HG03571 (cell line): Measurements from ENCODE around the gene C7orf57.
"Not testable (repeated sequence)": the region's sequence is repeated elsewhere in the genome, so short reads cannot be mapped to it uniquely, and the experiment has no call there.

ENCODE experiments used
- ATAC-seq: cut with Tn5 transposase; IDR thresholded peaks from one replicate; pipeline ENCODE4 v1.9.1; 2021; ENCODE audit not compliant: unreplicated experiment

Gene C7orf57

DNA sequence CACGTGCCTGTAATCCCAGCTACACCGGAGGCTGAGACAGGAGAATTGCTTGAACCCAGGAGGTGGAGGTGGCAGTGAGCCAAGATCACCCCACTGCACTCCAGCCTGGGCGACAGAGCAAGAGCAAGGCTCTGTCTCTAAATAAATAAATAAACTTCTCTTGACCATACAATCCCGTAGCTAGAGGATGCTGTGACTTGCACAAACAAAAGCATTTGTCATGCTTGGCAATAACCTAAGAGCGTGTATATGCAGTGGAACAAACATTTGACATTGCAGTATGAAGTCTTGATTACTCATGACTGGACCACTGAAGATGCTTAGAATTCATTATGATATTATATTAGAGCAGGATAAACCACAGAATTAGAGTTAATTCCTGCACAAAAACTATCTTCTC is 1.4 kb upstream of the C7orf57 start:
- no peak for ATAC-seq

DNA sequence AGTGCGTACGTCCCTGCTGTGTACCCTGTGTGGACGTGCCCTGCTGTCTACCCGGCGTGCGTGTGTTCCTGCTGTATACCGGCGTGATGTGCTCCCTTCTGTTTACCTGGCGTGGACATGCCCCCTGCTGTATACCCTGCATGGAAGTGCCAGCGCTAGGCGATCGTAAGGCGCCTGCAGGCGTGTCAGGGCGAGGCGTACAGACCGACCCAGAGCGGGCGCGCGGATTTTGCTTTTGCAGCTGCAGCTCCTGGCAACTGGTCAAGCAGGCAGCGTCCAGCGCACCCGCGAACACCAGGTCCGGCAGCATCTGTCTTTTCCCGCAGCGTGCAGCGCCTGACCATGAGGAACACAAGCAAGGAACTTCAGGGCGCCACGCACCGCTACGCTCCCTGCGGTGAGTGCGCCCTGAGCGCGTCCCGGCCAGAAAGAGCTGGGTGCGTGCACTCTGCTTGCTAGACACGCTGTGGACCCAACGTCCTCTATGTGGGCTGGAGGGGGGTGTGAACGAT is 680 bp downstream of the C7orf57 start:
- ATAC-seq = no peak

DNA sequence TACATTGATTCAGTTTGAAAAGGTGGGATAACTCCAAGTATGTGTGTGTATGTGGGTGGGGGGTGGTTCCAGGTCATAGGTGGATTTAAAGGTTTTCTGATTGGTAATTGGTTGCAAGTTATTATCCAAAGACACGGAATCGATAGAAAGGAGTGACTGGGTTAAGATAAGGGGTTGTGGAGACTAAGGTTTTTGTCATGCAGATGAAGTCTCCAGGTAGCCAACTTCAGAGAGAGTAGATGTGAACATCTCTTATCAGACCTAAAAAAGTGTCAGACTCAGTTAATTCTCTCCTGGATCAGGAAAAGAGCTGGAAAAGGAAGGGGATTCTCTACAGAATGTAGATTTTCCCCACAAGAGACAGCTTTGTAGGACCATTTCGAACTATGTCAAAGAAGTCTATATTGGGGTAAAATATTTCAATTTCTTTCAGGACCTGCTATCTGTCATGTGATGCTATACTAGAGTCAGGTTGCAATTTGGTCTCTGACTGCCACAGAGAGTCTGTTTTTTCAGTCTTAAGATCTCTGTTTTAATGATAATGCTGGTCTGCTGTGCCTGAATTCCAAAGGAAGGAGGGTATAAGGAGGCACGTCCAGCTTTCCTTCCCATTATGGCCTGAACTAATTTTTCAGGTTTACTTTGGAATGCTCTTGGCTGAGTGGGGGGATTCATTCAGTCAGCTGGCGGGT is 3.6 kb downstream of the C7orf57 start:
- ATAC-seq = no peak

DNA sequence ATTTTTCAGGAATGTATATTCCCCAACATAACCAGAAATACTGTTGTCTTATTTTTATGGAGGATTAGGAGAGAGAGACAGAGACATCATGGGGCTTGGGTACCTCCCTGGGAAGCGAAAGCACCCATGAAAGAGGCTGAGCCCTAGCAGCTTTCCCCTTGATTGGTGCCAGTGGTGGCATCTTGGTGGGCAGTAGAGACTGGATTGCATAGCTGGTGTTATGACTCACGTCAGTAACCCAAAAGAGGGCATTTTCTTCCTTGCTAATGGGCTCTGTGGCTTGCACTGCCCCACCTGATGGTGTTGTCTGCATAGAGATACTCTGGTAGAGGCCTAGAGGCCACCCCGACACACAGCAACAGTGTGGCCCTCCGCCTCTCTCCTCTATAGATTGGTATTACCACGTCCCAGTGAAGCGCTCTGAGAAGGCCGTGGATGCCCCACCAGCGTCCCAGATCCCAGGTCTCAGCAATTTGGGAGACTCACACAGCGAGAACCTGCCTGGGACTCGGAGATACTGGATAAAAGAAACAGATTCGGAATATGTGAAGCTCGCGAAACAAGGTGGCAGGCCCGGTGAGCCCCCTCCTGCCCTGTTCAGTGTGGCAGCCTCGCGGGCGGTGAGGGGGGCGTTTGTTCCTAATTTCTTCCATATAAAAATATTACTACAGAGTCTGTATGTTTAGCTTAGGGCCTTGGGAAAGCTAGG is 5.8 kb downstream of the C7orf57 start:
- ATAC-seq = no peak

DNA sequence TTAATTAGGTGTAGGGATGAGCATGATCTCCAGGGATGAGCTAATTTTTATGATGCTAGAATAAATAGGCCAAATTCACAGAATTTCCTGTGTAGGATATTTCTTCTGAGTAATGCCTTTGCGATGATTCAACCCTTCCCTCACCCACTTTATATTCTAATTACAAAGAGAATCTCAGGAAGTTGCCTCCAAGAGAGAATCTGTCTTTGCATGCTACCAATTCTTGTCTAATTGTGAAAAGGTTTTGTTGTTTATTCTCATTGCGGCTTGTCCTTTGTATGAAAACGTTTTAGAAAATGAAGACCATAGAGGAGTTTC is 6.3 kb downstream of the C7orf57 start:
- ATAC-seq = no peak

DNA sequence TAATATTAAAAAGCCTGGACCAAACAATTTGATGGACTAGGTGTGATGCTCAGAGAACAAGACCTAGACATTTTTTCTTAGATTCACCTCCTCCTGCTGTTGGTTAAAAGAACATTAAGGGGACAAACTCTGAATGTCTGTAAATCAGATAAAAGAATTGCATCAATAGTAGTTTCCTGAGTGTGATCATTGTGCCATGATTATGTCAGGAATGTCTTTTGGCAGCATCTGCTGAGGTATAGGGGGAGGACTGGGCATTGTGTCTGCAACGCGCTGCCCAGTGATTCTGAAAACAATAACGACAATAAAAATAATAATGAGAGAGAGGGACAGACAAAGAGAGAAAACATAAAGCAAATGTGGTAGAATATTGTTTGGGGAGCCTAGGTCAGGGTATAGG is 6.9 kb downstream of the C7orf57 start:
- no peak for ATAC-seq

DNA sequence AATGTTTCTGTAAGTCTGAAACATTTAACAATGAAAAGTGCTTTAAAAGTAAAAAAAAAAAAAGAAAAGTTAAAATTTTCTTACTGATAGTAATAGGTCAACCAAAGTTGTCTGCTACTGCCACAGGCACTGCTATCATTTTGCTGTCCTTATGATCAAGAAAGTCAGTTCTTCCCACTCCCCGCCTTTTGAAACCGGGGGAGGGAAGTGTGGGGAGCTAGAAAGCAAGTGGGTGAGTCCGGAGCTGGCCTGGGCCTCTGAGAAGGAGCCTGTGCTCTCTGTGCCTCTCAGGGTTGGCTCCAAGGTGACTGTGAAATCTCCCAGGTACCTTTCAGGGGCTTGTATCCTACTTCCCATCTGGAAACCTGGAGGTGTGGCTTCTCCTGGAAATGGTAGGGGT is 7.3 kb downstream of the C7orf57 start:
- no peak for ATAC-seq

DNA sequence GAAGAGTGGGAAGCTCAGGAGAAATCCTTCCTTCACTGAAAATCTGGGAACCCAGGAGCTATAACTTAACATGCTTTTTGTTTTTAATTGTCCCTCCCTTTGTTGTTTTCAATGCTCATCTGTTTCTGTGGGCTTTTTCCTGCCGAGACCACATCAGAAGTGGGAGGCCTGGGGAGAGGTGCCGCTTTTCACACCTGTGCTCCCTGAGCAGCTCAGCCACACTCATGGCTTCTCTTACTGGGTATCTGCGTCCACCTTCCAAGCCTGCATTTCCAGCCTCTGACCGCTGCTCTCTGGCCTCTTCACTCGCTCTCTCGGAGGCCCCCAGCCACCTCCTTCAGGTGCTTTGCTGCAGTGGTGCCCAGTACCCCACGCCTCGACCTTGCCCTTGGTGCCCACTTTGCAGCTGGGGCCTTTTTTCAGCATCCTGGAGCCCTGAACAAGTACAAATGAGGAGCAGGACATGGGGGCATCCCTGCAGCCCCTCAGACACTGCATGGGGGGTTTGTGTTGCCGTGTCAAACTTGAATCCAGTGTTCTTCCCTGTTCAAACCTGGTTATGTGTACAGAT is 9.9 kb downstream of the C7orf57 start:
- ATAC-seq = no peak

DNA sequence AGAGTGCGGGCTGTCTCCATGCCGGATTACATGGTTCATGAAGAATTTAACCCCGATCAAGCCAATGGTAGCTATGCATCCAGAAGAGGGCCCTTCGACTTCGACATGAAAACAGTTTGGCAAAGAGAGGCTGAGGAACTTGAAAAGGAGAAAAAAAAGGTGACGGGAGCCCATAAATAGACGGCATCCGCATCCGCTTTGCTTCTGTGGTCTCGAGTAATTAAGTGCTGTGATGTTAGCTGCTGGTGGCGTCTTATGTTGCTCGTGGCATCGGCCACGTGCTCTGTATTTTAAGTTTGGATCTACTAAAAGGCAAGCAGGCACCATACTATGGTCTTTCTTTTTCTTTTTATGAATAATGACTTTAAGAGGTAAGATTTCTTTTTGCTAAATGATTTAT is 11.1 kb downstream of the C7orf57 start:
- no peak for ATAC-seq

DNA sequence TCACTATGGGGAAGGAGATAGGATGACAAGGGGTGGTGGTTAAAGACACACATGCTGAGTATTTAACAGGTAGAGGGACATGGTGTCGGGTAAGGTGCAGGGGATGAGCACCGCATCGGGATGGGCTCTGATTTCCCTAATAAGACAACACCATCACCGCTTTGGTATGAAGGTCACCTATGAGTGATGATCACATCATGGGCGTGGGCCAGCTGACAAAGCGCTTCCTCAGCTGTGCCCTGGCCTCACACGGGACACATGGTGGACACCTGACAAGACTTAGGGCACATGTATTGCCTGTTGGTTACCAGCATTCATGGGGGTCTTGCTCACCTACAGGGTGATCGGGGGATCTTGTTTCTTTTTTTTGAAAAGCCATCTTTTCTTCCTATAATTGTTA is 12.8 kb downstream of the C7orf57 start:
- no peak for ATAC-seq

DNA sequence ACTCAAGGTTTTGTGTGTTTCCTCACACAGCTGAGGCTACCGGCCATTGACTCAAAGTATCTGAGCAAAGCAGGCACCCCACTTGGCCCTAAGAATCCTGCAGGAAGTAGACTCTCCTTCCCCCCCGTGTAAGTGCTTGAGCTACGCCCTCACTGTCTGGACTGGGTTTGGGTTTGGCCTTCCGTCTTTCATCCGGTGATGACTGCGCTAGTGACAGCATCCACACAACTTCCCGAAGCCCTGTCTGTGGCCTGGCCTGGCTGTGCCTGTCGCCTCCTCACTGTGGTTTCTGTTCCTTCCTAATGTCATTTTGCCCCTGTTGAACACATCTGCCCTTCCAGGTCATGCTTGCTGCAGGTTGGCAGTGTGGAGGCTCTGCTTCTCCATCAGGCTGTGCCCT is 14.5 kb downstream of the C7orf57 start:
- no peak for ATAC-seq

DNA sequence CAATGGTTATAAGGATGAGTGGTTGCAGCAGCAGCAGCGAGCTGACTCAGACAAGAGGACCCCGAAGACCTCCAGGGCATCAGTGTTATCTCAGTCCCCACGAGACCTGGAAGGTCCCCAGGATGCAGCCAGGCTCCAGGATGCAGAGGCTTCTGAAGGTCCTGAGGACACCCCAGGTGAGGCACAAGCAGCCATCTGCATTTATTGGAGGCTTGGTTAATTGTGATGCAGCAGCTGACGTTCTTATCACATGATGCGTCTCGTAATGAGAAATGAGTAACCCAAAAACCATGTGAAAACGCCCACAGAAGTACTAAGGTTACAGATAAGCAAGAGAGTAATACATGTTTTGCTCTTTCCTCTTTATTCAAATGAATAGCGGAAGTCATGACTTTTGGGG is 17.4 kb downstream of the C7orf57 start:
- ATAC-seq = no peak

DNA sequence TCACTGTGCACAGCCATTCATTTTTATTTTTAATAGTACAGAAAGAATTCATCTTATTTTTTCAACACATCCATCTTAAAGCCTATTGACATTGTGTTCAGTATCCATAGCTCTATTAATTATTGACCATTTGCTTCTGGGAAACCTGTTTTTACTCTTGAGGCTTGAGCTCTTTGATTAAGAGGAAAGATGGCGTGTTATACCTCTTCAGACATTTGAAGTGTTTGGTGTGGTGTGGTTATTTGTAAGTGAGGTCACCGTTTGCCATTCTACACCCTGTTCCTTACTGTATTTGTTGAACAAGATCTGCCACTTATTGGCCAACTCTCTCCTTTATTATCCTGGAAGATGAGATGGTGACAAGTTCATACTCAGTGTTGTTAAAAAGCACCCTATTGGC is 18.4 kb downstream of the C7orf57 start:
- ATAC-seq = no peak

DNA sequence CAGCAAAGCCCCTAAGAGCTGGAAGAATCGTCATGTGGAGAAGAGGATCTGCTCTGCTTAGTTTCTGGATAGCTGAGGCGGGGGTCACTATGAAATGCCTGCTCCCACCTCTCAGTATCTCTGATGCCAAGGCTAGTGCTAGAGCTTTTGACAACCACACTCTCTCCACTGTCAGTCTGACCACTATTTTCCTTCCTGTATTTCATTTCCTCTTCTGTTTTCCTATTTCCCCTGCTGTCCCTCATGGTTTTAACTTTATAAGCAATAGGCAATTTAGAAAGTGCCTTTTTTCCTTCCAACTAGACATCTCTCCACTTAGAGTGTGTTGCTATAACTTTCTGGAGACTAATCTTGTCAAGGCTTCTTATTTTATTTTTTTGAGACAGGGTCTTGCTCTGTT is 23.6 kb downstream of the C7orf57 start:
- no peak for ATAC-seq

DNA sequence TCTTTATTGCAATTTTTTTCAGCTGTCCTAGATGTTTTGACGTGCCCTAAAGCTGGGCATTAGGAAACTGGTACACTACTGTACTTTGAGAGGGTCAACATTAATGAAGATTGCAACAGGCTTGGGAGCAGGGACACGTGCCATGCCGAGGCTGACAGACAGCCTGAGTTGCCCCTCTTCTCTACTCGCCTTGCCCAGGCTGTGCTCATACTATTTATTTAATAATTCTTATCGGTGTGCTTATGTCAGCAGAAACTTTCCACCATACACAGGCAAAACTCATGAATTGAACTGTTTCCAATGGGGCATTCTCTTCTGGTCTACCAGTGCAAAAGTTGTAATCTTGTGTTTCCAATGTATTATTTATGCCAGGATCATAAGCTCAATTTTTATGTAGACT is 24.4 kb downstream of the C7orf57 start:
- no peak for ATAC-seq

DNA sequence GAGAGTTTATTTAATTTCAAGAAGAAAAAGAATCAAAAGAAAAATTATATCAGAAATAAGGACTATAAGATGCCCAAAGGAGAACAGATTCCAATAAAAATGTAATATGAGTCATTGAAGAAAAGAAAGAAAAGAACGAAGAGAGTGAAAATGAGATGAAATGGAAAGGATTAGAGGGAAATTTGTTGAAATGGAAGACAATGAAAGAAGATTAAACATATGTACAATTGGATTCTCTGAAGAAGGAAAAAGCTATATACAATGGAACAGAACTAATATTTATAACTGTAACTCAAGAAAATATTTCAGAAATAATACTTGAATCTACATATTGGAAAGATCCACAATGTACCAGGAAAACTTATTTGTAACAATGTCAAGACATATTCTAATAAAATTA is 28.6 kb downstream of the C7orf57 start:
- ATAC-seq = no peak

DNA sequence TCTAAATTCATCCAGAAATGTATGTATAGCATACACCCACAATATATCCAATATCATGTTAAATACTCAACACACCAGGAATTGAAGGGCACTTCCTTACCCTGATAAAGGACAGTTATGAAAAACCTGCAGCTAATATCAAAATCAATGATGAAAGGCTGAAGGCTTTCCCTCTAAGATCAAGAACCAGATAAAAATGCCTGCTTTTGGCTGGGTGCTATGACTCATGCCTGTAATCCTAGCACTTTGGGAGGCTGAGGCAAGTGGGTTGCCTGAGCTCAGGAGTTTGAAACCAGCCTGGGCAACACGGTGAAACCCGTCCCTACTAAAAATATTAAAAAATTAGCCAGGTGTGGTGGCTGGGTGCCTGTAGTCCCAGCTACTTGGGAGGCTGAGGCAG is 32.1 kb downstream of the C7orf57 start:
- no peak for ATAC-seq

DNA sequence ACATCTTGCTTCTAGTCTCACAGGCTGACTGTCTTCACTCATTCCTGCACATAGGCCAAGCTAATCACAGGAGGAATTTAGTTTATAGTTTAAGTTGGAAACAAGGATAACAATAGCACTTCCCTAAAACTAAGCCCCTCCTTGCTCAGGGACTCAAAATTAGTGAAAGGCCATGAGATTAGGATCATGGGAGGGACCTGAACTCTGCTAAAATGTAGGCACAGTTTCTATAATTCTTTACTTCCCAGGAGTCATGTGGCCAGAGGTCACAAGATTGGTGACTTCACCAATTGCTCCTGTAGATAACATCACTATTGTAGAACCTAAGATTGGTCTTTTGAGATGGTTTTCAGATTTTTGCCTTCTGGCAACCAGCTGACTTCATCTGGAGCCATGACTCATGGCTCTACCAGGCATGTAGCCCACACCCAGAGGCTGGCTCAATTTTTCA is 38.9 kb downstream of the C7orf57 start:
- ATAC-seq = no peak

DNA sequence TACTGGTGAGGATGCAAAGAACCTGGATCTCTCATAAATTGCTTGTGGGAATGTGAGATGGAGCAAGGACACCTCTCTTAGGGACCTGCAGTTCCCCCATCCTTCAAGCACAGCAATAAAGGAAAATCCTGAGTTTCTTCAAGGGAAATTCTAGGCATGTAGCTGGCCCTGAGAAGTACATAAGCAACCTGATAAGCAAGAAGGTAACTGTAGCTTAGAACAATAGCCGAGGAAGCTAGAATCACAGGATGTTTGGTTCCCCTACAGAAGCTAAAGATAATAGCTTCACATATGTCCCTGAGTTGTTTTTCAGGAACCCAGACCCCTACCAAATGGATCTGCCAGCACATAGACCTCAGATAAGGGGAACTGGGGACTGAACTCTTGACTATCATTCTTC is 42.1 kb downstream of the C7orf57 start:
- no peak for ATAC-seq

DNA sequence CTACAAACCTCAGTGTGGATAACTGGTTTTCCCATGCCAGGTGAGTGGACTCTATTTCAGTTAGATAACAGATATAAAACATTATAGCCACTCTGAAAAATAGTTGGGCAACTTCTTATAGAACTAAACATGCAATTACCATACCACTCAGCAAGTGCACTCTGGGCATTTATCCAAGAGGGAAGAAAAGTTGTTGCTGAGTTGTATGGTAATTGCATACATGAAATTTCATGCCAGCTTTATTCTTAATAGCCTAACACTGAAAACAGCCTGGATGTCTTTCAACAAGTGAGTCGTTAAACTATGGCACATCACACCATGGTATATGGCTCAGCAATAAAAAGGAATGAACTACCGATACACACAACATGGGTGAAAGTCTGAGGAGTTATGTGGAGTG is 43.1 kb downstream of the C7orf57 start:
- no peak for ATAC-seq

DNA sequence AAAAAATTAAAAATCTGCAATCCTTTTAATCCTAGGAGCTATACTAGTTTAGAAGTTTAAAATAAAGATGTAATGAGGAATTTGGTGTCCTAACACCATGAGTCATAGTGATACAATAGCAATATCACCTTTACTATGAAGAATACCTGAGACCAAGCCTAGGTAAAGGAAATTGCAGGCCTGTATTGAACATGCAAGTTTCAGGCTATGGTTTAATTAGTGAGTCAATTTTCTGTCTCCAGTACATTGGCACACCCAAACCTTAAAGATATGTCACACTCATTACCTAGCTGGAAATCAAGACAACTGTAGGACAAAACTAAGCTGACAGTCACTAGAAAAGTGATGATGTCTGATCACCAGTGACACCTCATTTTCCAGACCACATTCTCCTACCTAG is 47.0 kb downstream of the C7orf57 start:
- not testable (repeated sequence) for ATAC-seq

DNA sequence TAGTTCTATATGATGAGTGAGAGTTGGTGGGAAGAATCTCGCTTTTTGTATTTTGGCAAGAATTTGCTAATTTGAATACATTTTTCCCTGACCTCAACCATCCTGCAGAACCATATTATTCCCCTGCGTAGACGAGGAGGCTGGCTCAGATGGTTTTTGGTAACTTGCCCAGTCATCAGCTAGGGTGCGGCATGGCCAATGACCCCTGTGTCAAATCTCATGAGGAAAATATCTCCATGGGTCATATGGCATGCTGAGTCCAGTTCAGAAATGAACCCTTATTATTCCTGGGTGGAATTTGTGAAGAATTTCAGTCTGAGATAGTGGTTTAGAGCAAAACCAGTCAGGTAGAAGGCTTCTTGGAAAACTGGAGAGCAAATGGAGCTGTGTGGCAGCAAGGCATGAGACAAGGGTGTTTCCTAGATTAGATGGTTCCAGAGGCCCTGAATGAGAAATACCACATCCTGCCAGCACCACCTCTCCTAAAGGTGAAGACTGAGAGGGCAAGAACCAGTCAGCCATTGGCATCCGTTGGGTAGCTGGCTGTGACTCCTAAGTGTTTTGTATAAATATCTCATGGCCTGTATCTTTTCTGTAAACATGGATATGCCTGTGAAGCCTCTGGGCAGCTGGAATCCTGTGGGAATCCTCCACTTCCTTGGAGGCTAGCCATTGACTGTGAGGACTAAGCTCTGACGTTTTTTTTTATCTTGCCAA is 47.9 kb downstream of the C7orf57 start:
- no peak for ATAC-seq
